ENCODE results near the gene DPEP1.
"Not testable (repeated sequence)": the region's sequence is repeated elsewhere in the genome, so short reads cannot be mapped to it uniquely, and the experiment has no call there.

The DPEP1 gene

DNA sequence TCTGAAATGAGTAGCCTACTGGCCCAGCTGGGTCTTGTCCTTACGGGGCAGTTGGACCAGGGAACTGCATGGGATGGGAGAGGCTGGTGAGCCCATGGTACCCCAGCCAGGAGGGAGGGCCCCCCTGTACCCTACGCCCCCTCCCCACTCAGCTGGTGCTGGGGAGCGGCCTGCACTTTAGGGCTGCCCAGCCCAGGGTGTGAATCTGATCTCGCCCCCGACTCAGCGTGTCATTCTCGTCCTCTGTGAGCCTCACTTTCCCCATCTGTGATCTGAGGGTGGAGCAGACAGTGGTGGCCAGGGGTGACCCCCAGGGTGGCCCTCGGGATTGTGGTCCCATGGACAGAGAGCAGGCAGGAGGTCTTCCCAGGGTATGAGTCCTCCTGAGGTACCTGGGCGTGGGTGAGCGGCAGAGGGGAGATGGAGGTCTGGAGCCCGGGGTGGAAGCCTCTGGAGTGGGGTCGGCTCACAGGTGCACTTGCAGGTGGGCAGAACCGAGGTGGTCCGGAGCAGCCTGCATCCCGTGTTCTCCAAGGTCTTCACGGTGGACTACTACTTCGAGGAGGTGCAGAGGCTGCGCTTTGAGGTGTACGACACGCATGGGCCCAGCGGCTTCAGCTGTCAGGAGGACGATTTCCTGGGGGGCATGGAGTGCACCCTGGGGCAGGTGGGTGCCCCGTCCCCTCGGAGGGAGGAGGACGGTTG lies 36.2 kb upstream of the DPEP1 start:
- DNase-seq (ENCODE audit: low read depth) = no peak

GRCh38 chr16:89579351-89579750 lies 34.1 kb upstream of the DPEP1 start:
- DNase-seq (ENCODE audit: low read depth) = no peak

DNA sequence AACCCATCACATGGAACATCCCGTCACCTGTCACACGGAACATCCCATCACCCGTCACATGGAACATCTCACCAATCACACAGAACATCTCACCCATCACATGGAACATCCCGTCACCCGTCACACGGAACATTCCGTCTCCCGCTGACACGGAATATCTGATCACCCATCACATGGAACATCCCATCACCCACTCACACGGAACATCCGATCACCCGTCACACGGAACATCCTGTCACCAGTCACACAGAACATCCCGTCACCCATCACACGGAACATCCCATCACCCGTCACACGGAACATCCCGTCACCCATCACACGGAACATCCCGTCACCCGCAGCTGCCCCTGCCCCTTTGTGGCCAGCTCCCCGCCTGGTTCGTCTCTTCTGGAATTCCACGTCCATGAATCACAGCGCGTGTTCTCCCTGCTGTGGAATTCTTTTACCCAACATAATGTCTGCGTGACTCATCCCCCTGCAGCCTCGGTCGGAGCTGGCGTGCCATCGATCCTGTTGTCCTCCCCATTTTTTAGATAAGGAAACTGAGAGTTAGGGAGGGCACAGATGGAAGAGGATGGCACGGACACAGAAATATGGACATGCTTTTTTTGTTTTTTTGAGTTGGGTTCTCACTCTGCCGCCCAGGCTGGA lies 32.3 kb upstream of the DPEP1 start:
- DNase-seq (ENCODE audit: low read depth) = no peak

- DNase-seq (ENCODE audit: low read depth) = no peak
These were observed 31.4 kb upstream of the DPEP1 start for GRCh38 chr16:89581861-89582563.

- no peak for DNase-seq (ENCODE audit: low read depth)
These were observed 30.7 kb upstream of the DPEP1 start for GRCh38 chr16:89582614-89583196.

DNA sequence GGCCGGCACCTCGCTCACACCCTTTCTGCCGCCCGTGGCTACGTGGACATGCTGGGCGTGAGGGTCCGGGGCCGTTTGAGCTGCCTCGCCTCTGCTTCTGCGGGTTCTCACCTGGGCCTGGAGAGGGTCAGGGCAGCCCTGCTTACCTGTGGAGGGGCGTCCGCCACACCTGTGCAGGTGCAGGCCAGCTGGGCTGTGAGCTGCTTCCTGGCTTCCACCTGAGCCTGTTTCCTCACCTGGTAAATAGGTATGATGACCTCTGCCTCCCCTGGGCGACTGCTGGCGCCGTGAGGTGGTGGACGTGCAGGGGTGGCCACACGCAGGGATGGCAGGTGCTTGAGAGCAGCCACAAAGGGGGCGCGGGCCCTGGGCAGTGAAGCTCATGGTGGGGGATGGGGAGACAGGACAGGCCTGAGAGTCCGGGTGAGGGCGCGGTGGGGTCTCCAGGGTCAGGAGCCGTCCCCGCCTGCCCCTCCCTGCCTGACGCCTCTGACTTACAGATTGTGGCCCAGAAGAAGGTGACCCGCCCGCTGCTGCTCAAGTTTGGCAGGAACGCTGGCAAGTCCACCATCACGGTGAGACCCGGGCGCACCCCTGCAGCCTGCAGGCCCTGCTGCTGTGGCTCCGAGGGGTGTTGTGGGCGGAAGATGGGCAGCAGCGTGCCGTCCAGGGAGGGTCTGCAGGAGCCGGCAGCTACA lies 30.1 kb upstream of the DPEP1 start:
- DNase-seq (ENCODE audit: low read depth) = no peak

DNA sequence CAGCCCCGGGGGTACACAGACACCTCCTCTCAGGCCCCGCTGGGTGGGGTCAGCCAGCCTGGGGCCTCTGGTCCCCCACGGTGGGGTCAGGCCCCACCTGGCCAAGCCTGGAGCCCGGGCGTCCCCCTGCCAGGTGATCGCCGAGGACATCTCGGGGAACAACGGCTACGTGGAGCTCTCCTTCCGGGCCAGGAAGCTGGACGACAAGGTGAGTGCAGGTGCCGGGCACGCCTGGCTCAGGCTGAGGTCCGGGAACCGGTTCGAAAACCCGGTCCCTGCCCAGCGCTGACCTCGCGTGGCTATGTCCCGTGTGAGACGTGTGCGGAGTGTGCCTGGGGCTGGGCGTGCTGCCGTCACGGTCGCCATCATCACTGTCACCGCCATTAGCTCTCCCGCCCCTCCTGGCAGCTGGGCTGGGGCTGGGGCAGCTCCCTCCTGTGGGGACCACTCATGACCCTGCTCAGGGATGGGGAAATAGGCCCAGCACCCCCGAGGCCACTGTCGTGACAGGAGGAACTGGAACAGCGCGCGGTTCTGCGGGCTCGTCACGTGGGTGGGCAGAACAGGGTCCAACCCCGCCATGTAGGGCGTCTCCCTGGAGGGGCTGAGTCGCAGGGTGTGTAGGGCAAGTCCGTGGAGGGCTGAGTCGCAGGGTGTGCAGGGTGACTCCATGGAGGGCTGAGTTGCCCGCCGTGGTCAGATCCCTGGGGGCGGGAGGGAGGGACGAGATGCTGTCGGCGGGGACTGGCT lies 29.4 kb upstream of the DPEP1 start:
- DNase-seq (ENCODE audit: low read depth) = no peak

GRCh38 chr16:89584768-89585549 lies 28.5 kb upstream of the DPEP1 start:
- DNase-seq (ENCODE audit: low read depth) = no peak

GRCh38 chr16:89586218-89586617 lies 27.2 kb upstream of the DPEP1 start:
- no peak for DNase-seq (ENCODE audit: low read depth)

DNA sequence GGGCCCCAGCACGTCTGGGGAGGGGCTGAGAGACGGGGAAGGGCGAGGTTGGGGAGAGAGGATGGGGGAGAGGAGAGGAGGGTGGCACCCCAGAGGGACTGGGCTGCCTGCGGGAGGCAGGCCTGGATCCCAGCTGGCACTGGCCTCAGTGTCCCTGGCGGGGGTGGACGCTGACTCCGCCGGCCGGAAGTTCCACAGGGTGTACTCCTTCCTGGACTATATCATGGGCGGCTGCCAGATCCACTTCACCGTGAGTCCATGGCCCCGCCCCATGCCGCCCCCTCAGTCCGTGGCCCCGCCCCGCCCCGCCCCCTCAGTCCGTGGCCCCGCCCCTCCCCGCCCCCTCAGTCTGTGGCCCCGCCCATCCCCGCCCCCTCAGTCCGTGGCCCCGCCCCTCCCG lies 26.6 kb upstream of the DPEP1 start:
- DNase-seq (ENCODE audit: low read depth) = no peak

- DNase-seq (ENCODE audit: low read depth) = not testable (repeated sequence)
These were observed 25.8 kb upstream of the DPEP1 start for GRCh38 chr16:89587676-89588075.

GRCh38 chr16:89588413-89589109 lies 24.9 kb upstream of the DPEP1 start:
- DNase-seq (ENCODE audit: low read depth) = no peak

- no peak for DNase-seq (ENCODE audit: low read depth)
These were observed 24.1 kb upstream of the DPEP1 start for GRCh38 chr16:89589241-89589926.

GRCh38 chr16:89593841-89594240 lies 19.6 kb upstream of the DPEP1 start:
- DNase-seq (ENCODE audit: low read depth) = no peak

GRCh38 chr16:89595330-89596060 lies 17.9 kb upstream of the DPEP1 start:
- no peak for DNase-seq (ENCODE audit: low read depth)

DNA sequence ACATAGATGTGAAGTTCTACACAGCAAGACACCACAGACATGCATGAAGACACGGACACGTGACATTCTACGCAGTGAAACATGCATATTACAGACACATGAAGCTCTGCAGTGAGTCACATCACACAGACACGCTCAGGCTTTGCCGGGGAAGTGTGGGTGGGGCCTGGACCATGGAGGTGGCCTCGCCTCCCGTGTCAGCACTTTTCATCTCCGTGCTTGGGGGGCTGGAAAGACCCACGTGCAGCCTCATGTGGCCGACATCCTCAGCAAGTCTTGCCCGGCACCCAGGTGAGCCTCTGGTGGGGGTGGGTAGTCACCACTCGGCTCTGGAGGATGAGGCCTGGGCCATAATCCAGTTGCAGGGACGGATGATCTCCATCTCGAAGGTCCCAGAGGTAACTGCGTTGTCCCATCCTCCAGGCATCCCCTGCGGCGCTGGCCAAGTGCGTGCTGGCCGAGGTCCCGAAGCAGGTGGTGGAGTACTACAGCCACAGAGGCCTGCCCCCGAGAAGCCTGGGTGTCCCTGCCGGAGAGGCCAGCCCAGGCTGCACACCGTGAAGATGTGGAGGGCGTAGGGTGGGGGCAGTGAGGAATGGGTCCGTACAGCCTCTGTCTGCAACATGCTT lies 17.3 kb upstream of the DPEP1 start:
- DNase-seq (ENCODE audit: low read depth) = no peak

GRCh38 chr16:89596957-89597649 lies 16.3 kb upstream of the DPEP1 start:
- no peak for DNase-seq (ENCODE audit: low read depth)

- no peak for DNase-seq (ENCODE audit: low read depth)
These were observed 15.2 kb upstream of the DPEP1 start for GRCh38 chr16:89598199-89598598.

All from activated T-helper 9 cell treated with anti-CD3 and anti-CD28 coated beads, Interleukin-2, amount 50 U/mL, for 16 hours (primary cell).